GF-D8 (cell line): ENCODE data around the gene WDR43.
"Not testable (repeated sequence)": the region's sequence is repeated elsewhere in the genome, so short reads cannot be mapped to it uniquely, and the experiment has no call there.

Experiments
- DNase-seq: peaks from one replicate; lab custom pipeline; 2025; lab: John Stamatoyannopoulos, UW

The WDR43 gene

DNA sequence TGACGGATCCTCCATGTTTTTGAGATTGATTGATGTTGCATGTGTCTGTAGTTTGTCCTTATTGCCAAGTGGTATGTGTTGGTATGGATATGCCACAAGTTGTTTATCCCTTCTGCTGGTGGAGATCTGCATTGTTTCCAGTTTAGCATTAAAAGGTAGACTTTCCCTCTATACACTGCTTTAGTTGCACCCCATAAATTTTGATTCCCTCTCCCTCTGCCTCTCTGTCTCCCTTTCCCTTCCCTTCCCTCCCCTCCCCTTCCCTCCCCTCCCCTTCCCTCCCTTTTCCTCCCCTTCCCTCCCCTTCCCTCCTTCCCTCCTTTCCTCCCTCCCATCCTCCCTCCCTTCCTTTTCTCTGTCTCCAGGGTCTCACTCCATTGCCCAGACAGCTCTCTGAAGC is 68.0 kb downstream of the WDR43 start:
- no peak for DNase-seq

DNA sequence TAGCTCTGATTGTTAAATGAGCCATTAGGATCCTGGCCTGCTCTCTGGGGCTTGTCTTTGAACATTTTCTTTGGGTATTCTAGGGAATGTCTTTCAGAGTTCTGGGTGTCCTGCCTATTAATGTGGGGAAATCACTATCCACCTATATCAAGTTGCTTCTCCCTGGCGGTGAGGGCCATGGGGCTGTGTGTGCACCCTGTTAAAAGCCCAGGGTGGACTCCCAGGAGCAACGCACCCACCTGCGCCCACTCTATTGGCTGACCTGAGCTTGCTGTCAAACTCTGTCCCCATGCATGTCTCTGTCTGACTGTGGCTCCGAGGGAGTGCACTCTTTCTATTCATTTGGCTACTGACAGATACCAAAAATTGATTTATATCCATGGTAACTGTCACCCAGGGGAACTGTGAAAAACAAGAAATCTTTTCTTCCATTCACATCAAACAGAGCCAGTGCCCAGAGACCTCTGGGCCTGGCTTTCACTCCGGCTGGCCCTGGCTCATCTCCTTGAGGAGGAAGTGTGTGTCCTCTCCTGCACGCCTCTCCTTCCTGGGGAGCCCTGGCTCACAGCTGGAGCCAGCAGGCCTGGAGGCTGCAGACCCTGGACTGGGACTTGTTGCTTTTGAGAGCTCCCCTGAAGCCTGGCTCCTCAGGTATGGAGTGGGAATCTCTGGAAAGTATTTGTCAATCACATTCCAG is 76.1 kb downstream of the WDR43 start:
- DNase-seq, result no peak

DNA sequence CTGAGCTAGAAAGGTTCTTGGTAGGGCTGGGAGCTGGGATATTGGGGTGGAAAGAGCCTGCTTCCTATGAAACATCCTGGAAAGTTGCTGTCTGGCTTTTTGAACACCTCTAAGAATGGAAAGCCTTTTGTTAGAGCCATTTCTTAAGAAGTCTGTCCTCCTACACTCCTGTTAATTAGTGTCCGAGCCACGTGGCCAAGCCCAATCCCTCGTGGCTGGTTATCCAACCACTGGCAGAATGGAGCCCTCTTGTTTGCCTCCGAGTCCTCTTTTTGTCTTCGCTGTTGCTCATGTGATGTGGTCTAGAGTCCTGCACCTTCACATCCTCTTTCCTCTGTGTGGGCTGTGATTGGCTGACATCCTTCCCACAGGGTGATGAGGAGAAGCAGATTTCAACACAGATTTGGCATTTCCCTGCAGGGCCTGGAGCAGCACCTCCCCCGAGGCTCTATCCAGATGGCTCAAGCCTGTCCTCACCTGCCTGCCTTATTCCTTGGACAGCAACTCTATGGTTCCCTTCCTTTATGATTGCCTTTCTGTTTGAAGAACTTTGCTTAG is 78.4 kb downstream of the WDR43 start:
- DNase-seq, result no peak

DNA sequence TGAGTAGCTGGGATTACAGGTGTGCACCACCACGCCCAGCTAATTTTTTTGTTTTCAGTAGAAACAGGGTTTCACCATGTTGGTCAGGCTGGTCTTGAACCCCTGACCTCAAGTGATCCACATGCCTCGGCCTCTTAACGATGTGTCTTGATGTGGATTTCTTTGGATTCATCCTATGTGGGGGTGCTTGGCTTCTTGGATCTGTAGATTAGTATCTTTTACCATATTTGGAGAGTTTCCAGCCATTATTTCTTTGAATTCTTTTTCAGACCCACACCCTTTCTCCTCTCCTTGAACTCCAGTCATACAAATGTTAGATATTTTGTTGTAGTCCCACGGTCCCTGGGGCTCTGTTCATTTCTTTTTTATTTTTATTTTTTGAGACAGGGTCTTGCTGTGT is 79.8 kb downstream of the WDR43 start:
- no peak for DNase-seq

DNA sequence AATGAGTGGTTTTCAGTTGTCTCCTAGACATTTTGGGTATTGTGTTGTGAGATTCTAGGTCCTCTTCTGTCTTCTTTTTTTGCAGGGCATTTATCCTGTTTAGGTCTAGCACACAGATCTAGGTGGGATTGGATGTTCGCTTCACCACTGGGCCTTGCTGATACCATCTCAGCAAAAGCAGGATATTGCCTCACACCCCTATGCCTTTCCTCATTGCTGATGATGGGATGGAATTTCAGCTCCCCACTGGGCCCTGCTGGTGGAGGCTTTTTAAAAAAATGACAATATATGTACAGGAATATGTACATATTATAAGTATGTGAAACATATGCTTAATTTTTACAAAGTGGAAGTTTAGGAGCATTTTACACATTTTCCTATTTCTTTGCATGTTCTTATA is 81.2 kb downstream of the WDR43 start:
- peak; percentile 51 for DNase-seq

DNA sequence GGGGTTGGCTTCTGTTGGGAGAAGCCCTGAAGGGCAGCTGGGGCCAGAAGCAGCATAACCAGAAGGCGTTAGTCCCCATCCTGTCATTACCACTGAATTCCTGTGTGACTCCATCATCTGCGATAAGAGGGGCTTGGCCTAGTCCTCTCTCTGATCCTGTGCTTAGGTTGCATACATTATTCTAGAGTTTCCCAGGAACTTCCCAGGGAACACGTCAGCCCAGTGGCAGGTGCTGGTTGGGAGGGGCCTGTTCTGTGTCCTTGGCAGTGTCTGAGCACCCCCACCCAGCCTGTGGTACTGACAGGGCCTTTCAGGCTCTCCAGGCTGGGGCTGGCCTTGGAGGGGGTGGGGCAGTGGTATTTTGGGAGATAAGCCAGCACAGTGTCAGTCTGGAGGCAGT is 82.1 kb downstream of the WDR43 start:
- no peak for DNase-seq

DNA sequence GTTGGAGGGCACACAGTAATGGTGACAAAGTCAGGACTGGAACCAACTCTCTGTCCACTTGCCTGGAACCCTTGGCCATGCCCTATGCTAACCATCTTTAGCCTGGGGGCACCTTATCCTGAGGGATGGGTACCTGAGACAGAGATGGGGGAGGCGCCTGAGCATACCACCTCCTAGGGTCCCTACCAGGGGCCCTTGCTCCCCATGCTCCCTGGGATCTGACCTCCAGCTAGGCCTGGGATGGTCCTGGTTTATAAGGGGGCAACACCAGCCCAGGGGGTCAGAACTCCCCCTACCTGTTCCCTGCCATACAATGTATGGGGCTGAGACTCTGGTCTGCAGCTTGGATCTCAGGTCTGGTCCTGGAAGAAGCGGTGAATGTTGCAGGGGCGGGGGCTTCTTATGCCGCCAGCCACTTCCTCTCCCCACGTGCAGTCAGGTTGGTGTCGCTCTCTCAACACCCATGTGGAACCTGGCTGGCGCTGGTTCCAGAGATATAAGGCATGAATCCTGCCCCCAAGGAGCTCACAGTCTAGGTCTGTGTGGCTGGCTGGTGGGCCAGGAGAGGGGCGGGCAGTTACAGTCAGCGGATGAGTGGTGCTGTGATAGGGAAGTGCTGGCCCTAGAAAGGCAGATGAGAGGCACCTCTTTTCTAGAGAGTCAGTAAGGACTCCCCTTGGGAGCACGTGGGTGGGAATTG is 82.9 kb downstream of the WDR43 start:
- no peak for DNase-seq

DNA sequence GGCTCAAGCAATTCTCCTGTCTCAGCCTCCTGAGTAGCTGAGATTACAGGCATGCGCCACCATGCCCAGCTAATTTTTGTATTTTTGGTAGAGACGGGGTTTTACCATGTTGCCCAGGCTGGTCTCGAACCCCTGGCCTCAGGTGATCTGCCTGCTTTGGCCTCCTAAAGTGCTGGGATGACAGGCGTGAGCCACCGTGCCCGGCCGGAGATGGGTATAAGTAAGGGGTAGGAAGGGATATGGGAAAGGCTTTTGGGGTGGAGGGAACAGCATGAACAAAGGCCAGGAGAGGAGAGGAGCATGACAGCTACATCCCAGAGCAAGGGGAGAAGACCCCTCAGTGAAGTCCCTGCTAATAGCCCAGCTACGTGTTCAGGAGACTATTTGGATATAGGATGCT is 83.5 kb downstream of the WDR43 start:
- not testable (repeated sequence) for DNase-seq

DNA sequence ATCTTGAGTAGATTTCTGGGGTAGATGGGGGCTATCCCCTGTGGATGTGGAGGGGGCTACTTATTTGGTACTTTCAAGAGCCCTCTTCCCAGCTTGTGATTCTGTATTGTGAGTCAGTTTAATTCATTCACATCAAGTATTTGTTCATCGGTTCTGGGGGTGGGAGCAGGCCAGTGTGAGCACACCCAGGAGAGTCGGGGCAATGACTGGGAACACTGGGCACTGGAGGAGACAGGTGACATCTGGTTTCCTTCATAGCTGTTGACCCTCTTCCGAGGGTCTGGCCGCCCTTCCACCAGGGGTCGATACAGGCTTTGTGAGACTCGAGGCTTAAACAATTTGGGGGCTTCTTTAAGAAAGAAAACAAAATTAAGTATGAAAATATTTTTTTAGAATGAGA is 84.1 kb downstream of the WDR43 start:
- no peak for DNase-seq

DNA sequence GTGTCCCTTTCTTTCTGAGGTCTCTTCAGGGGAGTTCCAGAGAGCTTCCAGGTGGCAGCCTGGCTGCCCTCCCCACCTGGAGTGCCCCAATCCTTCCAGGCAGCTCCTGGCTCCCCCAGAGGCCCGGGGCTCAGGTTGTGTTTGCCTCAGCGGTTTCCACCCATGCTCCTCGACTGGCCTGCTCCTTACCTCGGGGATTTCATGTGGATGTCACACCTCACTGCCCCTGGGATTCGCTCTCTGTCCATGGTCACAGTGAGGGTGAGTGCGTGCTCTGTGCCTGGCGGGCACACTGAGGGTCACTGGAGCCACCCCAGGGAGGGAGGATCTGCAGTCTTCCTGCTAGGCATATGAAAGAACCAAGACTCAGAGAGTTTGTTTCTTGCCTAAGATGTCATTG is 84.6 kb downstream of the WDR43 start:
- no peak for DNase-seq

DNA sequence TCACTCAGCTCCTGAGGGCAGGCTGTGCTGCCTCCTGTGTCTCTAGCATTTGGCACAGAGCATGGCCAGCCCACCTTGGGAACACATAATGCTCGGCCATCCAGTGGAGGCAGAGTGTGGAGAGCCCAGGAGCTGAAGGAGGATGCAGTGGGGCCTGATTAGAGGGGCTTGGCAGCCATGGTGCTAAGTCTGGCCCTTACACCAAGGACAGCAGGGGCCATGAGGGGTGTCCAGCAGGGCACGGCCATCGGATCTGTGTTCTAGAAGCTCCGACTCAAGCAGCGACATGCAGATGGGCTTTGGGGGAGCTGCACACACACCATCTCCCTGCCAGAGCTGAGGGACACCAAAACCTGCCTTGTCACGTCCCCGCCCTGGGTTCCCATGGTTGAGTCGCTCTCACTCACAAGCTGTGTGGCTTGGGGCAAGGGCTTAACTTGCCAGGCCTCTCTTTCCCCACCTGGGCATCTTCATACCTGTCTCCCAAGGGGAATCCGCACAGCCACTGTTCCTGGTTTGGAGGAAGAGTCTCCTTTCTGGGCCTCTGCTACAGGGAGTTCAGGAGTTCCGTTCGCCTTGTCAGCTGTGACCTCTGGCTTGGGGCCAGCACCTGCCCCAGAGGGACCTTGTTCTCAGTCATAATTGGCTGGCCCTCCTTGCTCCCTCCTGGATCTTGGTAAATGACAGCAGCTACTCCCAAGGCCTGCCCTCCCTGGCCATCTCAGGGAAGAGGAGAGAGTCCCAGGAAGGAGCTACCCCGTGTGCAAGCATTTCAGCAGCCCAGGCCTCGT is 85.3 kb downstream of the WDR43 start:
- no peak for DNase-seq

DNA sequence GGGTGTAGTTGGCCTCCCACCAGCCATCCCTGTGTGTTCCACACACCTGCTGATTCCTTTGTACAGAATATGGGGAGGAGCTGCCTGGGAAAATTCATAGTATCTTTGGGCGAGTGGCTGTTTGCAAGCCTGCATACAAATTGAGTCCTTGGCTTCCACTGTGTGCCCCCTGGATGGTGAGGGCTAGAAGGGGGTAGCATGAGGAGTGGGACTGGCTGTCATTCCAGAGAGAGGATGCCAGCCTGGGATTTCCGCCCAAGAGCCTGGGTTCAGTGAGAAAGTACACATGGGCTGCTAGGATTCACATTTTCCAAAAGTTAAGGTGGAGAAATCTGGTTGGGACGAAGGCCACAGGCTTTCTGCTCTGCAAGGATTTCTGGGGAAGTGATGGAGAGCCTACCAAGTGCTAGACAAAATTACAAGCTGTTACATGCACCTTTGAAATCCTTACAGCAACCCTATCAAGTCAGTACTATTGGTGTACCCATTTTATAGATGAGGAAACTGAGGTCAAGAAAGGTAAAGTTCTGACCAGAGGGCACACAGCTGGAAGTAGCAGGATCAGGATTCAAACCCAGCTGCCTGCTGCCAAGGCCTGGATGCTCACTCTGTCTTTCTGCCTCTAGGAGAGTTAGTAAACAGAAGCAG is 86.0 kb downstream of the WDR43 start:
- no peak for DNase-seq

DNA sequence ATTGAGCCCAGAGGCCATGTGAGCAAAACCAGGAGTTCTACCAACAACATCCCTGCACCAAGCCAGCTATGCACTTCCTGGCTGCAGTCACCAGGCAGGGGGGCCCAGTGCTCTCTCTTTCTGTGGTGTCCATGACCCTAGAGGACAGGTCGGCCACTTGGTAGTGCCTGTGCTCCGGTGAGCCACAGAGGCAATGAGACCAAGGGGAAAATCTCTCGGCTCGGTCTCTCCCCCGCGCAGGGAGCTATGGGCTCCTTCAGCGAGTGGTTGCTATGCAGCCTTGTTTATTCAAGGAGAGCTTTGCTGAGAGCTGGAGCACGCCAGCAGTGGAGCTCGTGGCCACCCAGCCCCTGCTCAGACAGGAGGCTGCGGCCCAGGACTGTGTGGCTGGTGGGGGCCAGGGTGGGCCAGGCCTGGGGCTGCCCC is 86.6 kb downstream of the WDR43 start, which contains the start of gene TOGARAM2:
Gene TOGARAM2 (plus strand): TSS at position 283 of the 426 bp plus-strand sequence. CDS start 13,537 bp downstream, outside the sequence.
- DNase-seq, result no peak

DNA sequence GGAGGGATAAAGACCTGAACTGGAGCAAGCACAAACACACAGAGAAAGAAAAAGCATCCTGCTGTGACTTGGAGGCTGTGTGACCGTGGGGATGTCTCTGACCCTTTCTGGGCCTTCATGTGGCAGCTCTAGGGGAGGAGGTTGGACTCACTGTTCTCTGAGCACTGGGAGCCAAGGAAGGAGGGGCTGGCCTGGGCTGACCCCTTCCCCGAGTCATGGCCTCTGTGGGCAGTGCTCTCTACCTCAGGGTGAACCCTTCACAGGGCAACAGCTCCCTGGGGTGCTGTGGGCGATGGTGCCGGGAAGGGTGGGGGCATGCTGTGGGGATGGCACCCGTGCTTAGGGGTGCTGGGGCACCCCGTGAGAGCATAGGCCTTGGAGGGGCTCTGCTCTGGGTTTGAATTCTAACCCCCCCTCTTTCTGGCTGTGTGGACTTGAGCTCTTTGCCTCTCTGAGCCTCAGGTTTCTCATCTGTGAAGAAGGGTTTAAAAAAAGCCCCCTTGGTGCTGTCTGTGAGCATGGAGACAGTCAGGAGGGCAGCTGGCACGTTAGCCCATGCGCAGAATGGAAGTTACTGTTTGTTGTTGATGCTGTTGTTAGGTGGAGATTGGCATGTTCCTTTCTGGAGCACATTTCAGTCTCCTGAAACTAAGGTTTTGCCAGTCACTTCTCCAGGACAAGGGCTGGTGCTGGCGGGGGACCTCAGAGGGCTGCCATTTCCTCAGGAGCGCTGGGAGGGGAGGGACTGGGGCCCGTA is 87.3 kb downstream of the WDR43 start:
- no peak for DNase-seq

DNA sequence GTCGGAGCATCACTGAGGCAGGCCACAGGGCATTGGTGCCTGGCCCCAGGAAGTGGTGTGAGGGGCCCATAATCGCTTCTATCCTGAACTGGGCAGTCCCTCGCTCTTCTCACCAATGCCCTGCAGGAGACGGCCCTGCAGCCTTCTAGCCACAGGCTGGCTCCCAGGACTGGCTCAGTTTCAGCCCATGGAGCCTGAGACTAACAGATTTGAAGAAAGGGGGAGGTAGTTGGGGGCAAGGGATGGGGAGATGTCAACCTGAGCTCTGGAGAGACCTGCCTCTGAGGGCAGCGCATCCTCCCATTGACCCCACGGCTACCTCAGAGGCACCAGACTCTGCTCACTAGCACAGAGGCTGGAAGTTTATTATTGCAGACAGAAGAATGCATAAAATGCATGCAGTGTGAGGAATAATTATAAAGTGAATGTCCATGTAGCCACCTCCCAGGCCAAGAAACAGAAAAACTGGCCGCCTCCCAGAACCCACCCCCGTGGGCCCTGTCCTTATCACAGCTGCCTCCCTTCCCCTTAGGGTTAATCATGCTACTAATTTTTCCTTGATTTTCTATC is 88.0 kb downstream of the WDR43 start:
- DNase-seq, result no peak

DNA sequence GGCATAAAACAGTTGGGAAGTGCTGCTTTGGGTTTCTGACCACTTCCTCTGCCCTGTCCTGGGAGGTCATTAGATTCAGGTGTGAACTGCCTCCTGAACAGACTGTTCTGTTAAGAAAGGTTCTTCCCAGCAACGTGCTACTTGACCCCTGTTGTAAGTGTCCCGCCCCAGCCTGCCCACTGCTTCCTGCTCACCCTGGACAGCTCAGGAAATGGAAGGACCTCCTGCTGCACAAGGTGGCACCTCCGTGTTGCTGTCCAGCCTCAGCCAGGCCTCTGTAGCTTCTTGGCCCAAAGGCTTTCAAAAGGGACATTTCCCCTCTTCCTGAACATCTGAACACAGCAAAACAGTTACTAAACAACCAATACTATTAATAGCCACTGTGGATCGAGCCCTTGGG is 92.0 kb downstream of the WDR43 start:
- no peak for DNase-seq

DNA sequence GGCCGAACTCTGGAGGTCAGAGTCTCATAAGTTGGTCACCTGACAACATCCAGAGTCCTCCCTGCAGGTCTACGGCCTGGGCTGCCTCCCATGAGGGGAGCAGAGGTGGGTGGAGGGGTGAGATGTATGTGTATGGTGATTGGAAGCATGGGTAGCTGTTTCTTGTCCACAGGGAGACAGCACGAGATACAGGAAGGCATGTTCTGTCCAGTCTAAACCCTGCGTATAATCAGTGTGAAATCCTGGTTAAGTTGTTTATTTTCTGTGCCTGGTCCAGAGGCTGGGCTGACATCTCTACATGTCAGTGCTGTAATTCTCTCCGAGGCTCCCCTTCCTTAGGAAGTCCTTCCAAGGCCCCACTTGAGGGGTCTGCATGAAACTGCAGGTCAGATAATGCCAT is 95.5 kb downstream of the WDR43 start:
- DNase-seq, result no peak

DNA sequence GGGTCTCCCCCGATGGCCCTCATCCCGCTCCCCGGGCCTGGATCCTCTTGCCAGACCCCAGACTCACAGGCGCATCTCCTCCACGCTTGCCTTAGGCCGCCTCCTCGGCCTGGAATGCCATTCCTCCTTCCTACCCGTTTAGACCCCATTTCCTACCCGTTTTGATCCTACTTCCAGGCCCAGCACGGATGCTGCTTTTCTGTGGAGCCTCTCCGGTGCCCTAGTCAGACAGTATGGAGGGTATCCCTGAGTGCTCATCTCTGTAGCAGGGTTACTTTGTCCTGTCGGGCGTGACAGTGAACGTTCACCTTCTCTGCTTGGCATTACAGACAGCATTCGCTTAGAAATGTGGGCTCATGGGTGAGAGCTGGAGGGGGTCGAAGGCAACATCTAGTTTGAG is 96.0 kb downstream of the WDR43 start:
- no peak for DNase-seq

DNA sequence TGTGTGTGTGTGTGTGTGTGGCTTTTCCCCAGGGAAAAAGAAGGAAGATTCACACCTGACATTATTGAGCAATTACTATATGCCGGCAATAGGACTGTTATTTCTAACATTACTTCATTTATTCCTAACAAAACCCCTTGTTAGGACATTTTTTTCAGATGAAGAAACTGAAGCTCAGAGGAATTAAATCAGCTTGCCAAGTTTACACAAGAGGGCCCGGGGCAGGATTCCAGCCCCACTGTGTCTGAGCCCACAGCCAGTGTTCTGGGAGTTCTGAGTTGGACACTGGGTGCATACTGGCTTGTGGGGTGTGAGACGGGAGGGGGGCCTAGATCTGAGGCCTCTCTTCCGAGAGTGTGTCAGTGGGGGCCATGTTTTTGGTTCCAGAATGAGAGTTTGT is 96.6 kb downstream of the WDR43 start:
- DNase-seq, result no peak

DNA sequence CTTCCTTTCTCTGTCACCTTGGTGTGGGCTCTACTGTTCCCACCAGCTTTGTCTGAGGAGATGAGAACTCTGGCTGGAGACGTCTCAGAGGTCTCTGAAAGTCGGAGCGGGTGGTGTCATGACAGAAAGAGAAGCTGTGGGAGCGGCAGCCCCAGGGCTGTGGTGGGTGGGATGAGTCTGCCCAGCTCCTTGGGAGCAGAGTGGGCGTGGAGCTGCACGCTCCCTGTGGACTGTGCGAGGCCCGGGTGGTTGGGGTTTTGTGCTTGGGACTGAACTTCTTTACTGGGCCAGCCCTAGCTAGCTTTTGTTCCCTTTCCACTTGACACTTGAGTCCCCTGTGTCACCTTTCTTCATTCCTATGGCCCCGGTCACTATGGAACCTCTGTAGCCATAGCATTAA is 97.0 kb downstream of the WDR43 start:
- no peak for DNase-seq
